ENCODE measurements around the gene TMEM258. TPM values are rescaled to one million over a fixed set of nuclear protein-coding genes. Genes with fewer than 3 reads are reported as not detected.

Gene TMEM258
- total and polyA plus RNA-seq, 10 donors = 52.4 to 185 (median 80.0) TPM

- 3 to 6% (median 5%) methylated on average over 29 of the region's 29 CpGs for WGBS, 5 donors
- H3K9me3 ChIP-seq = no peaks in the 10 kb centered on the region
- peak; percentile 58 for DNase-seq
- H3K4me3 ChIP-seq = peak overlapping the region; percentile 65 to 96 (median 81)
- H3K27me3 ChIP-seq (replicated peaks in 1 of 7) = no peaks in the 10 kb centered on the region
- peaks cover 10 to 72% (median 30%) of the 10 kb centered on the region in 6 donors for H3K4me1 ChIP-seq
- H3K27ac ChIP-seq = peak overlapping the region; percentile 92 to 99 (median 96)
- intact Hi-C loops (cut with DNase I; ENCODE audit: low total_unique reads) = loop anchor here (10.0 kb wide), 2 partner anchors 102 to 152 kb away; partner anchors contain the start of gene FADS3
- TF ChIP-seq, protein P1, sequence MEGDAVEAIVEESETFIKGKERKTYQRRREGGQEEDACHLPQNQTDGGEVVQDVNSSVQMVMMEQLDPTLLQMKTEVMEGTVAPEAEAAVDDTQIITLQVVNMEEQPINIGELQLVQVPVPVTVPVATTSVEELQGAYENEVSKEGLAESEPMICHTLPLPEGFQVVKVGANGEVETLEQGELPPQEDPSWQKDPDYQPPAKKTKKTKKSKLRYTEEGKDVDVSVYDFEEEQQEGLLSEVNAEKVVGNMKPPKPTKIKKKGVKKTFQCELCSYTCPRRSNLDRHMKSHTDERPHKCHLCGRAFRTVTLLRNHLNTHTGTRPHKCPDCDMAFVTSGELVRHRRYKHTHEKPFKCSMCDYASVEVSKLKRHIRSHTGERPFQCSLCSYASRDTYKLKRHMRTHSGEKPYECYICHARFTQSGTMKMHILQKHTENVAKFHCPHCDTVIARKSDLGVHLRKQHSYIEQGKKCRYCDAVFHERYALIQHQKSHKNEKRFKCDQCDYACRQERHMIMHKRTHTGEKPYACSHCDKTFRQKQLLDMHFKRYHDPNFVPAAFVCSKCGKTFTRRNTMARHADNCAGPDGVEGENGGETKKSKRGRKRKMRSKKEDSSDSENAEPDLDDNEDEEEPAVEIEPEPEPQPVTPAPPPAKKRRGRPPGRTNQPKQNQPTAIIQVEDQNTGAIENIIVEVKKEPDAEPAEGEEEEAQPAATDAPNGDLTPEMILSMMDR (IDR thresholded peaks at IDR 0.05 in 8 of 11, conservative IDR thresholded peaks at IDR 0.05 in 3 of 11) = no peak
- TF ChIP-seq POLR2AphosphoS5 (IDR thresholded peaks at IDR 0.05) (no peak), POLR2A (IDR thresholded peaks at IDR 0.05) (no peak)
- H3K36me3 ChIP-seq = peaks cover 0 to 43% (median 28%) of the 10 kb centered on the region in 6 donors
Observed at GRCh38 chr11:61793083-61793828, 857 bp upstream of the TMEM258 start.

DNA sequence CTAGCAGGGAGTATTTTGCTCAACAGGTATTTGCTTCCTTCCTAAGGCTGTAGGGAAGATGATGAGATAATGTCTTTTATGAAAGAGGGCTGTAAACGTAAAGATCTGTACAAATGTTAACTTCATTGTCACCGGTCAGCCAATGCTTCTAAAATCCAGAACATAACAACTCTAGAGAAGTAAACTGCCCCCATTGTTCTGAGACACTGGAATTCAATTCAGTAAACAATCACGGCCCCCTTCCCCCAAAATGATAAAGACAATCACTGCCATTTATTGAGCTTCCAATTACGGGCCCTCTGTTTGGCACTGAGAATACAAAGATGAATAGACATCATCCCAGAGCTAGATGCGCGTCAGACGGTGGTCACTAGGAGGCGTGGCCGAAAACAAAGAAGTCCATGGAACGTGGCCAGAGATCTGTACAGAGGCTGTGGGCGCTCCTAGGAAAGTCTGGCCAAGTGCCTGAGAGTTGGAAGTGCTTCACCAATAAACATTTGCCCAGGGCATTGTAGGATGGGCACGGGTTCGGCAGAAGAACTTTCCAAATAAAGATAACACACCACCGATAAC, 576 bp downstream of the TMEM258 start:
- no peak for DNase-seq
- 5 to 7% (median 7%) methylated on average over 14 of the region's 14 CpGs for WGBS, 5 donors

GRCh38 chr11:61787928-61788491, 4.4 kb downstream of the TMEM258 start:
- Histone ChIP-seq H3K4me3 (no peak overlapping the region), H3K36me3 (peaks cover 0 to 76% (median 61%) of the 10 kb centered on the region in 6 donors), H3K4me1 (peaks cover 6 to 58% (median 15%) of the 10 kb centered on the region in 6 donors), H3K9me3 (no peaks in the 10 kb centered on the region), H3K27me3 (replicated peaks in 1 of 7) (no peaks in the 10 kb centered on the region), H3K27ac (no peak overlapping the region)
- WGBS, 5 donors = 62 to 81% (median 67%) methylated on average over 9 of the region's 9 CpGs
- no peak for DNase-seq
- TF ChIP-seq, protein P1 (IDR thresholded peaks at IDR 0.05 in 8 of 11, conservative IDR thresholded peaks at IDR 0.05 in 3 of 11) = peak in 2 of 11 experiments; percentile 17 to 33
- no peak for TF ChIP-seq POLR2AphosphoS5 (IDR thresholded peaks at IDR 0.05)
- intact Hi-C loops (cut with DNase I; ENCODE audit: low total_unique reads) = no loop called here

More for the DNA sequence above, 576 bp downstream of the TMEM258 start:
- Histone ChIP-seq H3K27ac (peak overlapping the region; percentile 92 to 99 (median 96)), H3K27me3 (replicated peaks in 1 of 7) (no peaks in the 10 kb centered on the region), H3K9me3 (no peaks in the 10 kb centered on the region), H3K4me3 (peak overlapping the region; percentile 65 to 96 (median 81)), H3K36me3 (peaks cover 0 to 55% (median 42%) of the 10 kb centered on the region in 6 donors), H3K4me1 (peaks cover 10 to 69% (median 26%) of the 10 kb centered on the region in 6 donors)
- intact Hi-C loops (cut with DNase I; ENCODE audit: low total_unique reads) = loop anchor here (10.0 kb wide), 2 partner anchors 103 to 153 kb away; partner anchors contain the start of gene FADS3
- TF ChIP-seq, protein P1 (IDR thresholded peaks at IDR 0.05 in 8 of 11, conservative IDR thresholded peaks at IDR 0.05 in 3 of 11) = no peak
